ENCODE results near the gene RBL2.

Gene RBL2

GRCh38 chr16:53456625-53457024 is 22.4 kb downstream of the RBL2 start:
- DNase-seq (ENCODE audit: low read depth), result no peak

GRCh38 chr16:53457670-53458069 is 23.4 kb downstream of the RBL2 start:
- no peak for DNase-seq (ENCODE audit: low read depth)

GRCh38 chr16:53458635-53459034 is 24.4 kb downstream of the RBL2 start:
- no peak for DNase-seq (ENCODE audit: low read depth)

GRCh38 chr16:53465606-53466280 is 31.5 kb downstream of the RBL2 start:
- DNase-seq (ENCODE audit: low read depth), result peak; percentile 22

GRCh38 chr16:53476867-53477266 is 42.6 kb downstream of the RBL2 start:
- DNase-seq (ENCODE audit: low read depth), result no peak

GRCh38 chr16:53478965-53479364 is 44.7 kb downstream of the RBL2 start:
- no peak for DNase-seq (ENCODE audit: low read depth)

GRCh38 chr16:53480394-53480793 is 46.1 kb downstream of the RBL2 start:
- no peak for DNase-seq (ENCODE audit: low read depth)

GRCh38 chr16:53482123-53482522 is 47.9 kb downstream of the RBL2 start:
- no peak for DNase-seq (ENCODE audit: low read depth)

- DNase-seq (ENCODE audit: low read depth), result no peak
Observed at GRCh38 chr16:53484542-53484941, 50.3 kb downstream of the RBL2 start.

- no peak for DNase-seq (ENCODE audit: low read depth)
Observed at GRCh38 chr16:53486230-53486629, 52.0 kb downstream of the RBL2 start.

GRCh38 chr16:53489755-53490154 is 55.5 kb downstream of the RBL2 start:
- DNase-seq (ENCODE audit: low read depth), result no peak

GRCh38 chr16:53492503-53492902 is 58.2 kb downstream of the RBL2 start:
- DNase-seq (ENCODE audit: low read depth), result no peak

- DNase-seq (ENCODE audit: low read depth), result no peak
Observed at GRCh38 chr16:53494636-53495035, 60.4 kb downstream of the RBL2 start.

GRCh38 chr16:53495325-53495724 is 61.1 kb downstream of the RBL2 start:
- no peak for DNase-seq (ENCODE audit: low read depth)

GRCh38 chr16:53498984-53499383 is 64.7 kb downstream of the RBL2 start:
- DNase-seq (ENCODE audit: low read depth), result no peak

- DNase-seq (ENCODE audit: low read depth), result no peak
Observed at GRCh38 chr16:53501216-53501859, 67.1 kb downstream of the RBL2 start.

GRCh38 chr16:53502331-53503269 is 68.3 kb downstream of the RBL2 start, which contains the start of gene AKTIP:
AKTIP (minus strand) TSS chr16:53503209; CDS start chr16:53500259, 2,950 bp downstream.
- DNase-seq (ENCODE audit: low read depth), result no peak

- DNase-seq (ENCODE audit: low read depth), result peak; percentile 100
Observed at GRCh38 chr16:53503270-53503923, 69.1 kb downstream of the RBL2 start.

- peak; percentile 59 for DNase-seq (ENCODE audit: low read depth)
Observed at GRCh38 chr16:53503991-53504663, 69.9 kb downstream of the RBL2 start.

GRCh38 chr16:53504665-53505064 is 70.4 kb downstream of the RBL2 start:
- peak; percentile 26 for DNase-seq (ENCODE audit: low read depth)

- DNase-seq (ENCODE audit: low read depth), result no peak
Observed at GRCh38 chr16:53506254-53506653, 72.0 kb downstream of the RBL2 start.
